ENCODE results near the gene SPINT2. TPM values are rescaled to one million over a fixed set of nuclear protein-coding genes. Genes with fewer than 3 reads are reported as not detected.

The SPINT2 gene
- total and polyA plus RNA-seq, 2 of the 13 experiments (the other 11 are each of a cell fraction or from before 2014, with no cell fraction given), result 0.31 to 0.77 TPM

- Histone ChIP-seq H2AFZ (ENCODE audit: low read length) (no peak overlapping the region), H4K20me1 (ENCODE audit: insufficient read depth, low read length) (no peaks in the 10 kb centered on the region), H3K79me2 (ENCODE audit: insufficient read depth, low read length) (no peaks in the 10 kb centered on the region), H3K27me3 (ENCODE audit: control insufficient read depth in 1 of 2, insufficient read depth in 2 of 2, low read length in 2 of 2) (peaks cover 0 to 1% of the 10 kb centered on the region in 2 experiments; a peak in 2 of 5 replicates), H3K36me3 (replicated peaks in 1 of 2; ENCODE audit: control insufficient read depth in 1 of 2, insufficient read depth in 2 of 2, low read length in 2 of 2) (no peaks in the 10 kb centered on the region), H3K4me1 (ENCODE audit: insufficient read depth, low read length) (peaks cover 24% of the 10 kb centered on the region), H3K9ac (ENCODE audit: insufficient read depth, low read depth, low read length) (no peak overlapping the region), H3K9me3 (ENCODE audit: low read length) (no peaks in the 10 kb centered on the region), H3K4me3 (replicated peaks in 1 of 3; ENCODE audit: insufficient read depth in 1 of 3, low read depth in 2 of 3, low read length in 3 of 3) (no peak overlapping the region), H3K27ac (ENCODE audit: extremely low read length, insufficient read depth, low read length) (no peak overlapping the region), H3K4me2 (ENCODE audit: low read depth, low read length) (no peak overlapping the region)
- TF ChIP-seq ZNF761 (CRISPR knock-in tag; conservative IDR thresholded peaks at IDR 0.05) (no peak), GATAD1 (CRISPR knock-in tag; IDR thresholded peaks at IDR 0.05) (no peak), CERS6 (CRISPR knock-in tag; IDR thresholded peaks at IDR 0.05) (no peak), SIN3B (IDR thresholded peaks at IDR 0.05; ENCODE audit: low read length) (no peak), ZFX (CRISPR knock-in tag; IDR thresholded peaks at IDR 0.05; ENCODE audit: low read depth) (no peak), RBAK (CRISPR knock-in tag; IDR thresholded peaks at IDR 0.05) (no peak), ETV6 (CRISPR knock-in tag; conservative IDR thresholded peaks at IDR 0.05) (no peak), SATB2 (CRISPR knock-in tag; IDR thresholded peaks at IDR 0.05) (no peak), ZMYM3 (CRISPR knock-in tag; IDR thresholded peaks at IDR 0.05) (no peak), U2AF1 (optimal IDR thresholded peaks at IDR 0.05; ENCODE audit: low read depth, low read length) (no peak), U2AF2 (IDR thresholded peaks at IDR 0.05; ENCODE audit: low read depth, low read length) (no peak), ZNF572 (CRISPR knock-in tag; IDR thresholded peaks at IDR 0.05) (no peak), ZNF460 (CRISPR knock-in tag; IDR thresholded peaks at IDR 0.05; ENCODE audit: borderline replicate concordance) (no peak), MIER2 (CRISPR knock-in tag; IDR thresholded peaks at IDR 0.05) (no peak), SKIL (CRISPR knock-in tag; IDR thresholded peaks at IDR 0.05; ENCODE audit: borderline replicate concordance) (no peak)
- TF ChIP-seq, protein P1, sequence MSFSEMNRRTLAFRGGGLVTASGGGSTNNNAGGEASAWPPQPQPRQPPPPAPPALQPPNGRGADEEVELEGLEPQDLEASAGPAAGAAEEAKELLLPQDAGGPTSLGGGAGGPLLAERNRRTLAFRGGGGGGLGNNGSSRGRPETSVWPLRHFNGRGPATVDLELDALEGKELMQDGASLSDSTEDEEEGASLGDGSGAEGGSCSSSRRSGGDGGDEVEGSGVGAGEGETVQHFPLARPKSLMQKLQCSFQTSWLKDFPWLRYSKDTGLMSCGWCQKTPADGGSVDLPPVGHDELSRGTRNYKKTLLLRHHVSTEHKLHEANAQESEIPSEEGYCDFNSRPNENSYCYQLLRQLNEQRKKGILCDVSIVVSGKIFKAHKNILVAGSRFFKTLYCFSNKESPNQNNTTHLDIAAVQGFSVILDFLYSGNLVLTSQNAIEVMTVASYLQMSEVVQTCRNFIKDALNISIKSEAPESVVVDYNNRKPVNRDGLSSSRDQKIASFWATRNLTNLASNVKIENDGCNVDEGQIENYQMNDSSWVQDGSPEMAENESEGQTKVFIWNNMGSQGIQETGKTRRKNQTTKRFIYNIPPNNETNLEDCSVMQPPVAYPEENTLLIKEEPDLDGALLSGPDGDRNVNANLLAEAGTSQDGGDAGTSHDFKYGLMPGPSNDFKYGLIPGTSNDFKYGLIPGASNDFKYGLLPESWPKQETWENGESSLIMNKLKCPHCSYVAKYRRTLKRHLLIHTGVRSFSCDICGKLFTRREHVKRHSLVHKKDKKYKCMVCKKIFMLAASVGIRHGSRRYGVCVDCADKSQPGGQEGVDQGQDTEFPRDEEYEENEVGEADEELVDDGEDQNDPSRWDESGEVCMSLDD (CRISPR knock-in tag; IDR thresholded peaks at IDR 0.05; ENCODE audit: borderline replicate concordance), result no peak
- FAIRE-seq (no peak), ATAC-seq (no peak), DNase-seq (ENCODE audit: low spot score) (no peak)
- in situ Hi-C loops (cut with HindIII; ENCODE audit: extremely low pct_ligation_motif_present, low pct_unique_long_range_greater_than_20kb) (no loop called here), intact Hi-C loops (cut with micrococcal nuclease; ENCODE audit: unreplicated experiment) (no loop called here)
- WGBS (ENCODE audit: low lambda C conversion rate), result 31% methylated on average over 9 of the region's 9 CpGs
- CTCF ChIA-PET (ENCODE audit: low intra/inter-chr PET ratio, low total read pairs), result no interaction called here
- no TSS peak for BruUV-seq (replicated peaks)
- POLR2A ChIA-PET, result no interaction called here
Measured at GRCh38 chr19:38277969-38278680, 13.8 kb downstream of the SPINT2 start.
